Measurements from ENCODE around the gene BCL2L11.
"Not testable (repeated sequence)": the region's sequence is repeated elsewhere in the genome, so short reads cannot be mapped to it uniquely, and the experiment has no call there.

BCL2L11 gene

DNA sequence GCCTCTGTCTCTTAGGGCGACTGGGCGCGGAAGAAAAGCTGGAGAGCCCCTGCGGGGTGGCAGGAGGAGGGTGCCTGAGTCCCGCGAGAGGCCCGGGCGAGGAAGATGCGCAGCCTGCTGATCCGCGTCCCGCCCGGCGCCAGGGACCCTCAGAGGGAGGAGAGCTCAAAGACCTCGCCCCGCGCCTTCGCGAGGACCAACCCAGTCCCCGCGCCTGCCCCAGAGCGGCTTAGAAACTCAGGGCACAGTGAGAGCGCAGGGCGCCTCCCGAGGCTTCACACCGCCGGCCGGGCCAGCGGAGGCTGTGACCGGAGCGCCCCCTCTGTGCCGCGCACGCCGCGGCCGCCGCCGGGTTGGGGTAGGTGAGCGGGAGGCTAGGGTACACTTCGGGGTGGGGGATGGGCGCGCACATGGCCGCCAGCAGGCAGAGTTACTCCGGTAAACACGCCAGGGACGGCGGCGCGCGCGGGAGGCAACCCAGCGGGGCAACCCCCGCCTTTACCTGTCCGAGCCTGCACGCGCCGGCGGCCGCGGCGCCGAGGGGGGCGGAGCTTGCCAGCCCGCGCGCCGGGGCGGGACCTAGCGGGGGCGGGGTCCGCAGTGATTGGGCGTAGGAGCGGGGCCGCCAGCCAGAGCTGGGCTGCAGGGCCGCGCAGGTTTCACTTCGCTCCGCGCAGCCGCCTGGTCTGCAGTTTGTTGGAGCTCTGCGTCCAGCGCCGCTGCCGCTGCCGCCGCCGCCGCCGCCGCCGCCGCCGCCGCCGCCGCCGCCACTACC is at the start of gene BCL2L11:
TSS of gene BCL2L11 (plus strand) at position 662 of the 775 bp plus-strand sequence. CDS start 2,832 bp downstream, outside the sequence.
- peak; percentile 94 for DNase-seq

GRCh38 chr2:111071600-111072171 is 49.0 kb upstream of the BCL2L11 start:
- no peak for DNase-seq

DNA sequence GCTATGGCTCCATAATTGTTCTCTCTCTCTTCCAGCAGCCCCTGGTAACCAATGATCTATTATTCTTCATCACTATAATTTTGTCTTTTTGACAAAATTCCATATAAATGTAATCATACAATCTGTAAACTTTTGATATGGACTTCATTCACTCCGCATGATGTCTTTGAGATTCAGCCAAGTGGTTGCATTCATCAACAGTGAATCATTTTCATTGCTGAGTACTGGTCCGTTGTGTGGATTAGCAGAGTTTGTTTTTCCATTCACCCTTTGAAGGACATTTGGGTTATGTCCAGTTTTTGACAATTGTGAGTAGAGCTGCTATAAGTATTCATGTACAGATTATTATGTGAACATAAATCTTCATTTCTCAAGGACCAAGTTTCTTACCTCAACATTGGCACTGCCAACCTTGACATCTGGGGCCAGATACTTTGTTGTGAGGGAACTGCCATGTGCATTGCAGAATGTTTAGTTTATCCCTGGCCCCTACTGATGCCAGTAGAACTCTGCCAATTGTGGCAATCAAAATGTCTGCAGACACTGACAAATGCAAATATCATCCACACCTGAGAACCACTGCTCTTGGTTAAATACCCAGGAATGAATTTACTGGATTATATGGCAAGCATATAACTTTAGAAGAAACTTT is 48.4 kb upstream of the BCL2L11 start:
- no peak for DNase-seq

DNA sequence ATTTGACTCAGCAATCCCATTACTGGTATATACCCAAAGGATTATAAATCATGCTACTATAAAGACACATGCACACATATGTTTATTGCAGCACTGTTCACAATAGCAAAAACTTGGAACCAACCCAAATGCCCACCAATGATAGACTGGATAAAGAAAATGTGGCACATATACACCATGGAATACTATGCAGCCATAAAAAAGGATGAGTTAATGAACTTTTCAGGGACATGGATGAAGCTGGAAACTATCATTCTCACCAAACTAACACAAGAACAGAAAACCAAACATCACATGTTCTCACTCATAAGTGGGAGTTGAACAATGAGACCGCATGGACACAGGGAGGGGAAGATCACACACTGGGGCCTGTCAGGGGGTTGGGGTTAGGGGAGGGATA is 38.1 kb upstream of the BCL2L11 start:
- not testable (repeated sequence) for DNase-seq

DNA sequence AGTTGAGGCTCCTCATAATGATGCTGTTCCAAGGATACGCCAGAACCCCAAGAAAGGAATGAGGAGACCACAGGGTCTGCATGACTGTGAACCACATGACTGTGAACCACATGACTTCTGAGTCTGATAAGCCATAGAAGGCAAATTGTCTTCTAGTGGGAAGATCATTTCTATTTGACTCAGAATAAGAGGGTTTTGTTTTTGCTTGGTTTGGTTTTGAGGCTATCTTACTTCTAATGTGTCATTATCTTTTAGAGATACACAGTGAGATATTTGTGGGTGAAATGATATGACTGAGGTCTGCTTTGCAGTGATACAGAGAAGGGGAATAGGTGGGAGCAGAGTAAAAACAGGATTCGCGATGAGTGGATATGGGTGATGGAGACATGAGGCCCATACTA is 28.9 kb upstream of the BCL2L11 start:
- DNase-seq = no peak

GRCh38 chr2:111094691-111095090 is 26.0 kb upstream of the BCL2L11 start:
- DNase-seq = no peak

DNA sequence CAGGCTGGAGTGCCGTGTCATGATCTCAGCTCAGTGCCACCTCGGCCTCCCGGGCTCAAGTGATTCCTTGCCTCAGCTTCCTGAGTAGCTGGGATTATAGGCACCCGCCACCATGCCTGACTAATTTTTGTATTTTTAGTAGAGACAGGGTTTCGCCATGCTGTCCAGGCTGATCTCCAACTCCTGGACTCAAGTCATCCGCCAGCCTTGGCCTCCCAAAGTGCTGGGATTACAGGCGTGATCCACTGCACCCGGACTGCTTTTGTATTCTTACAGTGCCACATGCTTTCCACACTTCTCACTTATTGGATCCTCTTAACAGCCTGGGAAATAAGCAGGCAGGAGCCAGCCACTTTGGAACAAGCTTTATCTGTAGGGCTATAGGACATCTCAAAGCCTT is 25.3 kb upstream of the BCL2L11 start:
- no peak for DNase-seq

DNA sequence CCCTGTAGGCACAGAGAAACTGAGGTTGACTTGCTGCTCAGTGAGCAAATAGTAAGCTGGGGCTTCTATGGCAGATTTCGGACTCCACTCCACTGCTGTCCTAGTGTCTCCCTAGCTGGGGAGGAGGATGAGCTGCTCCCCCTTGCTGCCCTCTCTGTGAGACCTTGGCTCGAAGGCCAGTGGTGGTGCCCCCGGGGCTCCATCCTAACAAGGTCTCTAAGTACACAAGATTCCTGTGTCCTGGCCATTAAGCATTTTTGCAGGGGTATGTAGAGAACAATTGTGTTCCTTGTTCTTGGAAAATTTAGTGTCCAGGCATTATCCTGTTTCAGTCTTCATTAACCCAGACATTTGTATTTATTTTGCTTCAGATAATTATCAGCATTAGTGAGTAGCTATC is 21.3 kb upstream of the BCL2L11 start:
- DNase-seq = no peak

DNA sequence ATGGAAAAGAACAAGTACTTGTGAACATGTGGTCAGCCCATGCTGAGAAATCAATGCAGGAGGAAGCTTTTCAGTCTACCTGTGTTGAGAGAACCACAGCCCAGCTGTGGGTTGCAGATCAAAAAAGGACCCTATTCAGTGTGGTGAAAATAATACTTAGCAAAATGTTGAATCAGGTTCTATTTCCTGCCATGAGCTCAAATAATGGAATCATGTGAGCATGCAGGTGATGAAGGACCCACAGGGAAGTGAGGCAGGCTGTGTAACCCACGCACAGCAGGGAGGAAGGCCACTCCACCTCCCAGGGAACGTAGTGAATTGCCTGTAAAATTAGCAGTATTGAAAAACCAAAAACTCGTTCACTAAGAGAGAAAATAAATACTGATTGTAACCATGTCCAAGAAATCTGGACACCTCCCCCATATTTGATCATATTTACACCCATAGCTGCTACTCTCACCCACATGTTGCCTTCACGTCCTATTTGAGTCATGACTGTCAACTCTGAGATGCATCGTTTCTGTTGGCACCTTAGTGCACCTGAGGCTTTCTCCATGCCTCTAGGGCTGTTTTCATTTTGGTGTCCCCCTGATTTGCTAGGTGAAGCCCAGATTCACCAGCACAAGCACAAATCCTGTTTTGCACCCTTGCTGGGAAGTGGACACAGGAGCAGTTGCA is 20.5 kb upstream of the BCL2L11 start:
- DNase-seq = no peak

DNA sequence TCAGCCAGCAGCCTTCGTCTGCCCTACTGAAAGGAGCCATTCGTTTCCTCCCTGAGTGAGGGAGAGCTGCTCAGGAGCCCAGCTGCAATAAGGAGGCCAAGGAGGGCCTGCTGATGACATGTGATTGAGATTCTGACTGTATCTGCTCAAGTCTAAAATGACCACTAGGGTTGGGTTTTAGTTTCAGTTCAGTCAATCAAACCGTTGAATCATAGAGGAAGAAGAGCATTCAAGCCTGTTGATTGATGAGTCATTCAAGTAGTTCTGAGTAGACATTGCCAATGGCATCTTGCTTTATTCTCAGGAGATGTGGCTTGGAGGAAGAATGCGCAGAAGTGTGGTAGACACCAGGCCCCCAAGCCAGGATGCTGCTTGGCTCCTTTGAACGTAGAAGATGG is 19.9 kb upstream of the BCL2L11 start:
- DNase-seq = no peak

GRCh38 chr2:111101592-111101991 is 19.1 kb upstream of the BCL2L11 start:
- no peak for DNase-seq

DNA sequence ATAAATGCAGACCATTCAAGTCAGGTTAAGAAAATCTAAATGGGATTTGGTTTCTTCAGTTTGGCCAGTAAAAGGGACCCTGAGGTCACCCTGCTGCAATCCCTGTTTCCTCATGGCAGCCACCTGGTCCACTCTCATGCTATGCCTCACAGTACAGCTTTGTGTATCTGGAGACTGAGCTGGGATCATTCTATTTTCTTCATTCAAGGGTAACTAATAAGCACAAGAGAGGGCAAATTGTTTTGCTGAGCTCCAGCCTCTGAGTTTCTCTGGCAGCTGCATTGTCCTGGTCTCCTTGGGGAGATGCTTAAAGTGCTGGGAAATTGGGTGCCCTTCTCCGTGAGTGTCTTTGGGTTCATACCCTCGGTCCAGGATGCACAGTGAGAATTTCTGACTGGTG is 18.5 kb upstream of the BCL2L11 start:
- DNase-seq = no peak

DNA sequence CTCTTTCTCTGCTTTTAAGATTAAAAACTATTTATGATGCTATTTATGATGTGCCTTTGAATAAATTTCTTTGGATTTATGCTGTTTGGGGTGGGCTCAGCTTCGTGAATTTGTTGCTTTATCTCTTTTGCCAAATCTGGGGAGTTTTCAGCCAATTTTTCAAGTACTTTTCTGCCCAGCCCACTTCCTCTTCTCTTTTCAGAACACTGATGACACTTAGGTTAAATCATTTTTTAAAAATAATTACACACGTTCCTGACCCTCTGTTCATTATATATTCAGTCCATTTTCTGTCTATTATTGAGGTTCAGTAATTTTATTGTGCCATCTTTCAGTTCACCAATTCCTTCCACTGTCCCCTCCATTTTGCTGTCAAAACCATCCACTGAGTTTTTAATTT is 14.8 kb upstream of the BCL2L11 start:
- no peak for DNase-seq

- no peak for DNase-seq
Measured at GRCh38 chr2:111106706-111107105, 14.0 kb upstream of the BCL2L11 start.

DNA sequence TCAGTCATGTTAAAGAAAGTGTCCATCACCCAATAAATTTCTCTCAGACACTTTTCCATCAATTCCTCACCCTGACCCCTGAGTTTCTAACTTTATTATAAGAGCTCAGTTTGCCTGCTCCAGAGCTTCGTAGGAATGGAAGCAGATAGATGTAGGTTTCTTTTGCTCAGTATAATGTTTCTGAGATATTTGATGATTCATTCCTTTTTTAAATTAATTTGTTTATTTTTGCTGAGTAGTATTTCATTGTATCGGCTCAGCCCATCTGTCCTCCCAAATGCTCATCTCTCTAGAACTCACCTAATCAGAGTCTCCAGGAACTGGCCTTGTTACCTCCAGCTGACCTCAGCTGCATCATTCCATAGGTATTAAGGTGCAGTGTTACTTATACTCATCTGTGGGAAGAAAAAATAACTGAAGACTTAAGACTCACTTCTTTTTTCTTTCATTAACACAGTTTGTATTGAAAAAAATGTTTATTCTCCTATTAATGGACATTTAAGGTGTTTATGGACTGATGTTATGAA is 11.9 kb upstream of the BCL2L11 start:
- DNase-seq = no peak

GRCh38 chr2:111111101-111111755 is 9.5 kb upstream of the BCL2L11 start:
- DNase-seq = no peak

DNA sequence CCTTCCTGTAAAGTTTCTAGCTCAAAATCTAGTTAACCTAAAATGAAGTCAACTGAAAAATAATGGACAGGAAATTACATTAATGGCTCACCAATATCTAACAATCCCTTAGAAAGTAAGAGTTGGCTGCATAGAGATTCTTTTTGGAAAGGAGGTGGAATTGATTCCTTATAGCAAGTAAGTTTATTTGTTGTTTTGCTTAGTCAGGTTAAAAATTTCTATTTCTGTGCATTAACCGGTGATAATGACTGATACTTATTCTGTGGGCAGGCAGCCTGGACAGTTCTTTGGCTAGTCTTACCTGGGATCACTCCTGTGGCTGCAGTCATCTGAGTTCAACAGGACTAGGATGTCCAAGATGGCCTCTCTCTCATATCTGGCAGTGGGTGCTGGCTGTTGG is 6.9 kb upstream of the BCL2L11 start:
- DNase-seq = no peak

- no peak for DNase-seq
Measured at GRCh38 chr2:111116011-111116746, 4.5 kb upstream of the BCL2L11 start.

- DNase-seq = peak; percentile 70
Measured at GRCh38 chr2:111116843-111117597, 3.7 kb upstream of the BCL2L11 start.

- DNase-seq = peak; percentile 47
Measured at GRCh38 chr2:111117598-111118480, 2.9 kb upstream of the BCL2L11 start.

Measured in activated T-cell treated with anti-CD3 and anti-CD28 coated beads, Interleukin-2, amount 50 U/mL, for 1 hour (primary cell).